ENCODE measurements around the gene P3H1. TPM values are rescaled to one million over a fixed set of nuclear protein-coding genes. Genes with fewer than 3 reads are reported as not detected.
A peak's percentile ranks its signal among the peaks of the same experiment; 100 is the strongest.

Gene P3H1
- total RNA-seq, 1 experiment from 2014 or later, result 182 TPM

DNA sequence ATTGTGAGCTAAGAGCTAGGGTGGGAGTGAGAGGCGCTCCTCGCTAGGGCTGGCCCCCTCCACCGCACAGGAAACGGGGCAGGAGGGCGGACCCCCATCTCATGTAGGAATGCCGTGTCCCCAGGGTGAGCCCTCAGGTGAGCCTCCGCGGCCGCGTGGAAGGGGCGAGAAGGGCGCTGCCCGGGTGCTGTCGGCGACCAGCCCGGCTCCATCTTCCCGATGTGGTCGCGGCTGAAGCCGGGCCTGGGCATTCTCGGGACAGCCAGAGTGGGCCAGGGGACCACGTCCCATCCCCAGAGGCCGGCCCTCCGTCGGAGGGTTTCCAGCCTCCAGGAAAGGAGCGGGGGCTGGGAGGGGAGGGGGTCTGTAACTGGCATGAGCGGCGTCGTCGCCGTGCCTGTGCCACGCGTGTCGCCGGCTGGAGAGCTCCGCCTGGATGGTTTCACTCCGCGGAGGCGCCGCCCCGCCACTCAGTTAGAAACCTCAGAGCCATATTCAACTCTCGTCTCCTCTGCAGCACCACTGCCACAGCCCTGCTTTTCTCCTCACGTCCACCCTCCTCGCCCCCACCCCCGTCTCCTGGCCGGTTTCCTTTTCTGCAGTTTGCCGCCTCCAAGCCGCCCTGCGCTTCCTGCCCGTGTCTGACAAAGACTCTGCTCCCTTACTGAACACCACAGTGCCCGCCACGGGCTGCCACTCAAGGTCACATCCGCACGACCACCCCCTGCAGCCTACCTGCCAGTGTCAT is 18.3 kb upstream of the P3H1 start, which contains the start of gene TMEM269:
TSS of gene TMEM269 (plus strand) at position 46 of the 748 bp plus-strand sequence. CDS start 4,903 bp downstream, outside the sequence.
- peaks cover 4% of the 10 kb centered on the region; the same call in 1 of the 2 replicates for H3K4me1 ChIP-seq (replicated peaks)
- no peak for DNase-seq (ENCODE audit: low read depth in 1 of 2, low spot score in 2 of 2)
- no peak within 1 kb of the TSS for H3K27ac ChIP-seq
- no peak within 1 kb of the TSS for H3K4me3 ChIP-seq
- no peaks in the 10 kb centered on the region for H3K9me3 ChIP-seq (replicated peaks)
- H3K27me3 ChIP-seq (replicated peaks), result no peaks in the 10 kb centered on the region
- peaks cover 24% of the 10 kb centered on the region for H3K36me3 ChIP-seq

DNA sequence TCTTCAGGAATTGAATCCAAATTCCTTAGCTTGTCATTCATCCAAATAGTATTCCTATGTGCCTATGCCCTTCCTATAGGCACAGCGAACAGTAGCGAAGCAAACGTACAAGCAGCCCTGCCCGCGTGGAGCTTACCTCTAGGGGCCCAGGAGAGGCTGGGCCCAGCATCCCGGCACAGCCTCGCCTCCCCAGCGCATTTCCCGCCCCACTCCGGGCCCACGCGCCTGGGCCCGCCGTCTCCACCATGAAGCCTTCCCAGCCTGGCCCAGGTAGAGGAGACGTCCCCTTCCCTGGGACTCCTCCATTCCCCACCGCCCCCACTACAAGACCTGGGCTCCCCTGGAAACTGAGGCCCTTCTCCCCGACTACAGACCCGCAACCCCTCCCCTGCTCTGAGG is 17.7 kb upstream of the P3H1 start:
- Histone ChIP-seq H3K27me3 (replicated peaks) (no peaks in the 10 kb centered on the region), H3K4me3 (no peak overlapping the region), H3K9me3 (replicated peaks) (no peaks in the 10 kb centered on the region), H3K4me1 (replicated peaks) (peaks cover 4% of the 10 kb centered on the region; the same call in 1 of the 2 replicates), H3K27ac (no peak overlapping the region), H3K36me3 (peaks cover 26% of the 10 kb centered on the region)
- no peak for DNase-seq (ENCODE audit: low read depth in 1 of 2, low spot score in 2 of 2)

DNA sequence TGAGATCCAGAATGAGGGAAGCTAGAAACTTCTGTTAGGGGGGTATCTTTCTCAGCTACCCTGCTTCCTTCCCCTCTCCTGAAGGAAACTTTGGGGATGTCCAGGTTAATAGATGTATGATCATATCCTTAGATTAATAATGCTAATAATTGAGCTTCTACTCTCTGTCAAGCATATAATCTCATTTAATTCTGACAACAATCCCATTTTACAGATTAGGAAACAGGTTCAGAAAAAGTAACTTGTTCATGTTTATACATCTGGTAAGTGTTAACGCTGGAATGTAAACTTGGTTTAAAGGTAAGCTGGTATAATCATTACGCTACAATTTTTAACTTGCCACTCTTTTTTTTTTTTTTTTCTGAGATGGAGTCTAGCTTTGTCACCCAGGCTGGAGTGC is 16.3 kb upstream of the P3H1 start:
- peaks cover 4% of the 10 kb centered on the region; the same call in 1 of the 2 replicates for H3K4me1 ChIP-seq (replicated peaks)
- no peak overlapping the region for H3K4me3 ChIP-seq
- peaks cover 34% of the 10 kb centered on the region for H3K36me3 ChIP-seq
- DNase-seq (ENCODE audit: low read depth in 1 of 2, low spot score in 2 of 2), result no peak
- no peak overlapping the region for H3K27ac ChIP-seq
- no peaks in the 10 kb centered on the region for H3K27me3 ChIP-seq (replicated peaks)
- no peaks in the 10 kb centered on the region for H3K9me3 ChIP-seq (replicated peaks)

DNA sequence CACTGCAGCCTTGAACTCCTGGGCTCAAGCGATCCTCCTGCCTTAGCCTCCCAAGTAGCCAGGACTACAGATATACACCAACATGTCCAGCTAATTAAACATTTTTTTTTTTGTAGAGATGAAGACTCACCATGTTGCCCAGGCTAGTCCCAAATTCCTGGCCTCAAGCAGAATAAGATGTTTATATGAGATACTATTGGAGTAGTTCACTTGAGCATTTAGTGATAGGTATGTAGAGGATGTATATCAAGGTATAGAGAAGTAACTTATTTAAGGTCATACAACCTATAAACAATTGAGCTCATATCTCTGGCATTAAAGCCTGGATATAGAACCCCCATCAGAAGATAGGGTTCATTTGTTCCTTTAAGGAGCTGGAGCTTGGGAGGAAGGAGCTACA is 13.3 kb upstream of the P3H1 start:
- peaks cover 58% of the 10 kb centered on the region for H3K36me3 ChIP-seq
- H3K27ac ChIP-seq, result no peak overlapping the region
- peaks cover 3% of the 10 kb centered on the region; the same call in 1 of the 2 replicates for H3K4me1 ChIP-seq (replicated peaks)
- H3K27me3 ChIP-seq (replicated peaks), result no peaks in the 10 kb centered on the region
- DNase-seq (ENCODE audit: low read depth in 1 of 2, low spot score in 2 of 2), result no peak
- H3K4me3 ChIP-seq, result no peak overlapping the region
- H3K9me3 ChIP-seq (replicated peaks), result no peaks in the 10 kb centered on the region

DNA sequence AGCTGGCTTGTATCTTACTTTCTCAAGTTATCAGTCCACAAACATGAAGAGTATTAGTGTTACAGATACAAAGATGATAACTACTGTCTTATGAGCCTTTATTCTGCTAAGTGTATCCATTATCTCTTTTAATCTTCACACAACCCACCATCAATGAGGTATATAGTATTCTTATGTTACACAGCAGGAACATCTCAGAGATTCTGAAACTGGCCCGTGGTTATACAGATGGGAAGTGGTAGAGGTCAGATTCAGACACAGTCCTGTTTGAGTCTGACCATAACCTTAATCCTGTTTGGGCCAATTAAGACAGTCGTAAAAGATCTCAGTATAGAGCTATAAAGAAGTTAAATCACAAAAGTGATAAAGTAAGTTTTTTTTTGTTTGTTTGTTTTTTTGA is 12.9 kb upstream of the P3H1 start:
- Histone ChIP-seq H3K27ac (no peak overlapping the region), H3K36me3 (peaks cover 63% of the 10 kb centered on the region), H3K4me1 (replicated peaks) (no peaks in the 10 kb centered on the region), H3K9me3 (replicated peaks) (no peaks in the 10 kb centered on the region), H3K27me3 (replicated peaks) (no peaks in the 10 kb centered on the region), H3K4me3 (no peak overlapping the region)
- DNase-seq (ENCODE audit: low read depth in 1 of 2, low spot score in 2 of 2), result no peak

DNA sequence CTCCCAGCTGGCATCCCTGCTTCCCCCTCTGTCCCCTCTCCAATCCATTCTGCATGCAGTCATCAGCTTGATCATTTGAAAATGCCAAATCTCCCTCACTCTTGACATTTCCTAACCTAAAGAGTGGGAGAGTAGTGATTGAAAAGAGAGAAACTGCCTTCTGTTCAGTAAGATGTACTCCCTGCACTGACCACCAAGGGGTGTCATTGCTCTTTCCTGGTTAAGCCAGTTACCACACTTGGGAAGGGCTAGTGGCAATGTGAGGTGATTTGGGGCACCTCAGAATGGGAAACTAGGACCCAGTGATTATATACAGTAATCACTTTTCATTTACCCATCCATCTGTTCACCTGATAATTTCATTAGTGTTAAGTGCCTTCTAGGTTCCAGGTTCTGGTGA is 11.0 kb upstream of the P3H1 start:
- H3K27me3 ChIP-seq (replicated peaks), result no peaks in the 10 kb centered on the region
- H3K36me3 ChIP-seq, result peaks cover 71% of the 10 kb centered on the region
- DNase-seq (ENCODE audit: low read depth in 1 of 2, low spot score in 2 of 2), result peak in 1 of 2 experiments; percentile 18
- H3K4me3 ChIP-seq, result no peak overlapping the region
- H3K9me3 ChIP-seq (replicated peaks), result no peaks in the 10 kb centered on the region
- no peak overlapping the region for H3K27ac ChIP-seq
- H3K4me1 ChIP-seq (replicated peaks), result no peaks in the 10 kb centered on the region

DNA sequence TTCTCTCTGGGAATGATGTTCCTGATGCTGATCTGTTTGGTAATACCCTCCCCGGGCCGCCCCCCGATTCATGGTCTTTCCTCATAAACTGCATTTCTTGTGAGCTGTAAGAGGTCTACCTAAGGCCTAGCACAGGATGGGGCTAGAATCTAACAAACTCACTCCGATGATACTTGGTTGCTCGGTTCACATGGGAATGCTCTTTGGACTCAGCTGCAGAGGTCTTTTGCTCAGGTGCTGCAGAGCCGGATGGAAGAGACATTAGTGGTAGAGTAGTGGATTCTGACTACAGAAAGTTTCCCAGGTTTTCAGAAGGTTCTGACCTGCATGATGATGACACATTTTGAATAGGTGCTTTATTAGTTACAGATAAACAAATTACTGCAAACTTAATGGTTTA is 9.7 kb upstream of the P3H1 start:
- DNase-seq (ENCODE audit: low read depth in 1 of 2, low spot score in 2 of 2), result no peak
- no peaks in the 10 kb centered on the region for H3K4me1 ChIP-seq (replicated peaks)
- H3K36me3 ChIP-seq, result peaks cover 70% of the 10 kb centered on the region
- no peaks in the 10 kb centered on the region for H3K27me3 ChIP-seq (replicated peaks)
- no peak overlapping the region for H3K4me3 ChIP-seq
- no peak overlapping the region for H3K27ac ChIP-seq
- no peaks in the 10 kb centered on the region for H3K9me3 ChIP-seq (replicated peaks)

DNA sequence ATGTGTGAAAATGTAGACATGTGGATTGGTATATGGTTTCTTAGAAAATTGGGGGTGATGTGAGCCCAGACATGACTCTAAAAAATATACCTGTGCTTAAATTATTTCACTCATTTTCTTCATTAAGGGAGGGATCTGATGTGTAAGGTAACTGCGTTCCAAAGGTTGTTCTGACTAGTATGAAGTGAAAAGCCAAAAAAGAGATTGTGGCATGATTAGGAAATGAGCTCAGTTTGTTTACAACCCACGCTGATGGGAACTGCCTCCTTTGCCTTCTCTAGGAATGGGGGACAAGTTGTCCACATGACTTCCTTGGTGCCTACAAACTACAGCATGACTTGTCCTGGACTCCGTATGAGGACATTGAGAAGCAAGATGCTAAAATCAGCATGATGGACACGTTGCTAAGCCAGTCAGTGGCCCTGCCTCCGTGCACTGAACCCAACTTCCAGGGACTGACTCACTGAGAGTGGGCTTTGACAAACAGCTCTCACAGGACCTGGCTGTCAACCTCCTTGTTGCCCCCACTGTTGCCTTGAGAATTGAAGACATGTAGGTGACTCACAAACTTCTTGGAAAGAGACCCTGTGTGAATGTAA is 8.2 kb upstream of the P3H1 start:
- Histone ChIP-seq H3K27me3 (replicated peaks) (no peaks in the 10 kb centered on the region), H3K9me3 (replicated peaks) (no peaks in the 10 kb centered on the region), H3K27ac (no peak overlapping the region), H3K4me1 (replicated peaks) (no peaks in the 10 kb centered on the region), H3K4me3 (no peak overlapping the region), H3K36me3 (peaks cover 68% of the 10 kb centered on the region)
- no peak for DNase-seq (ENCODE audit: low read depth in 1 of 2, low spot score in 2 of 2)

DNA sequence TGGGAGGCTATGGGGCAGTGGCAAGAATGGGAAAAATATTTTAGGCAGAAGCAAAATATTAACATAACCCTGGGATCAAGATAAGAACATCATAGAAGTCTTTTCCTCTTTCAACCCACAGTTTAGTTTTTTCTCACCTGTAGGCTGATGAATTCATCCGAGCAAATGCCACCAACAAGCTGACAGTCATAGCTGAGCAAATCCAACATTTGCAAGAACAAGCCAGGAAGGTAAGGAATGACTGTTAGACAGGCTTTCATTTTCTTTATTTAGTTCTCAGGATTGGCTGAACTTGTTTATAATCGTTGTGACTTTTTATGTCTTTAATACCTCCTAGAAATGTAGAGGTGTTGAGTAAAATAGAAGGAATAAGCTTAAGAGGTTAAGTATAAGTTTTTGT is 6.6 kb upstream of the P3H1 start:
- Histone ChIP-seq H3K27me3 (replicated peaks) (no peaks in the 10 kb centered on the region), H3K9me3 (replicated peaks) (no peaks in the 10 kb centered on the region)

DNA sequence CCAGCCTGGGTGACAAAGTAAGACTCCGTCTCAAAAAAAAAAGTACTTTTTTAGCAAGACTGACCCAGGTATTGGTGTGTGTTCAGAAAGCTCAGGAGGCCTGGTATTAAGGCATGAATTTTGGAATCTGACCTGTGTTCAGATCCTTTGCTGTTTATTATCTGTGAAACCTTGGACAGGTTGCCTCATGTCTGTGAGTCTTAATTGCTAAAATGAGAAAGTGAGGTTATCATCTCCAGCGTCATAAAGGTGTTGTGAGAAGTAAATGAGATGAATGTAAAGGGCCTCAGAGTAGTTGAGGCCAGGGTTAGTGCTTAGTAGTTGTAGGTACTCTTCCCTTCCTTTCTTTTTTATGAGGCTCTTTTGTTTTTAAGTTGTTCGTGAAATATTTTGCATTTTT is 3.0 kb upstream of the P3H1 start:
- Histone ChIP-seq H3K36me3 (peaks cover 43% of the 10 kb centered on the region), H3K4me3 (no peak overlapping the region), H3K9me3 (replicated peaks) (no peaks in the 10 kb centered on the region; the same call in 1 of the 2 replicates), H3K27me3 (replicated peaks) (no peaks in the 10 kb centered on the region), H3K4me1 (replicated peaks) (peaks cover 10% of the 10 kb centered on the region), H3K27ac (no peak overlapping the region)
- no peak for DNase-seq (ENCODE audit: low read depth in 1 of 2, low spot score in 2 of 2)

More for the DNA sequence above, 6.6 kb upstream of the P3H1 start:
- Histone ChIP-seq H3K4me3 (no peak overlapping the region), H3K36me3 (peaks cover 64% of the 10 kb centered on the region), H3K4me1 (replicated peaks) (no peaks in the 10 kb centered on the region), H3K27ac (no peak overlapping the region)
- no peak for DNase-seq (ENCODE audit: low read depth in 1 of 2, low spot score in 2 of 2)

DNA sequence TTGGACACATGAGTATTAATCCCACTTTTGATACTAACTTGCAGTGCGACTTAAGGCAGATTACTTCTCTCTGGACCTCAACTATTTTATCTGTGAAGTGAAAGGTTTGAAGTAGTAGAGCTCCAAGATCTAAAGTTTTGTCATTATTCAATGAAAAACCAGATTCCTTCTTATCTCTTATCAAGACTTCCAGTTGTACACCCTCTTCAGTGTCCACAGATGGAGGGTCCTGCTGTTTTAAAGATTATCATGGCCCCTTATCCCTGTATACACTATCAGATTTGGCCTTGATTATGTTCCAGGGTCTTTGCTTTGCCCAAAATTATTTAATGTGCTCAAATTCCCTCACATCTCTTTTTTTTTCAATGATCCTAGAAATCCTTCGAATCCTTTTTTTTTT is 1.3 kb upstream of the P3H1 start:
- H3K27me3 ChIP-seq (replicated peaks), result no peaks in the 10 kb centered on the region
- H3K9me3 ChIP-seq (replicated peaks), result no peaks in the 10 kb centered on the region; the same call in 1 of the 2 replicates
- peaks cover 28% of the 10 kb centered on the region for H3K36me3 ChIP-seq
- DNase-seq (ENCODE audit: low read depth in 1 of 2, low spot score in 2 of 2), result no peak
- H3K27ac ChIP-seq, result no peak overlapping the region
- H3K4me1 ChIP-seq (replicated peaks), result peaks cover 15% of the 10 kb centered on the region
- H3K4me3 ChIP-seq, result peak overlapping the region; percentile 91

DNA sequence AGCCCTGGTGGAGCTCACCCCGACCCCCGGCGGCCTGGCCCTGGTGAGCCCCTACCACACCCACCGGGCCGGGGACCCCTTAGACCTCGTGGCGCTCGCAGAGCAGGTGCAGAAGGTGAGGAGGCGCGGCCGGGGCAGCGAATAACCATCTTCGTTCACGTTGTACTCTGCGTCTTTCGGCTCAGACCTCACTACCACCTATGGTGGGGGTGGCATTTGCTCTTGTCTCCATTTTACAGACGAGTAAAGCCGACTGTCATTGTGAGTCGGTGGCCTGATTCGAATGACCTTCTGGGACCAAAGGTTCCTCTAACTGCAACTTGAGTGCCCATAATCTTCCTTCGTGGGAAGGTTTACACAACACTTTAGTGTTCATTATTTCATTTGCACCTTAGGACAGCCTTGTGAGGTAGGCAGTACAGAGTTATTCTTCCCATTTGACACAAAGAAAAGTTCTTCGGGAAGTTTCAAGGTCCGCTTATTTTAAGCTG is 727 bp upstream of the P3H1 start:
- Histone ChIP-seq H3K27me3 (replicated peaks) (no peaks in the 10 kb centered on the region), H3K4me3 (peak overlapping the region; percentile 91), H3K36me3 (peaks cover 28% of the 10 kb centered on the region), H3K9me3 (replicated peaks) (no peaks in the 10 kb centered on the region; the same call in 1 of the 2 replicates), H3K4me1 (replicated peaks) (peaks cover 15% of the 10 kb centered on the region), H3K27ac (peak overlapping the region; percentile 46)
- no peak for DNase-seq (ENCODE audit: low read depth in 1 of 2, low spot score in 2 of 2)

DNA sequence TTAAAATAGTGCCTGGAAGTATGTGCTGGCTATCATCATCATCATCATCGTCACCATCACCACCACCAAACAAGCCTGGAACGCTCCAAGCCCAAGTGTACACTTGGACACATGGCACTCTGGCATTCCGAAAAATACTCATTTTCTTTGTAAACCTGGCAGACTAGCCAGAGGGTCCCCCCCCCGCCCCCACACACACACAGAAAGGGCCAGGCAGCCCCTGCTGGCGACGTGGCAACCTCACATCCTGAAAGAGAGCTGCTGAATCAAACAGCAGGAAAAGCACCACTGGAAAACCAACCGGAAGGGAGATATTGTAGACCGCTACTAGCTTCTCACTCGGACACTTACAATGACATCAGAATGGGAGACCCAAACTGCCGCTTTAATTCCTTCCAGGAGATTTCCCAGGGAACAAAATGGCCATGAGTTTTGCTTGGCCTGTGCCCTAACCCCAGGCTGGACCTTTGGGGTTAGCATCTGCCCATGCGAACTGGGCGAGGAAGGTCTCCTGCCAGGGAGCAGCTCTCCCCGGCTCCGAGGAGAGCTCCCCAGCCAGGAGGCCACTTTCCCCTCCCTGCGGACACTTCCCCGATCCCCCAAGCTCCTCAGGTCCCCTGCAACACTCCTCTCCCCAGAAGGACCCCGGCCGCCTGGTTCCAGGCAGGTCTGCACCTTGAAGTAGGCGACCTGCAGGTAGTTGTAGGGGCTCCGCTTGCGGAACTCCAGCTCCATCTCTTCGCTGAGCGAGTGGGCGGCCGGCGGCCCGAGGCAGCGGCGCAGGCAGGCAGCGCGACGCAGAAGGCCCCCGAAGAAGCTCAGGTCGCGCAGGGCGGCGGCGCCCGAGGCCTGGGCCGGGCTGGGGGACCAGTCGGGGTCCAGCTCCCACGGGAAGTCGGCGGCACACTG is 742 bp downstream of the P3H1 start:
- H3K27me3 ChIP-seq (replicated peaks), result no peaks in the 10 kb centered on the region
- peaks cover 15% of the 10 kb centered on the region for H3K4me1 ChIP-seq (replicated peaks)
- peak; percentile 75 to 76 for DNase-seq (ENCODE audit: low read depth in 1 of 2, low spot score in 2 of 2)
- H3K9me3 ChIP-seq (replicated peaks), result no peaks in the 10 kb centered on the region; the same call in 1 of the 2 replicates
- H3K27ac ChIP-seq, result peak overlapping the region; percentile 59
- H3K4me3 ChIP-seq, result peak overlapping the region; percentile 91
- H3K36me3 ChIP-seq, result peaks cover 34% of the 10 kb centered on the region

All from SJSA1 (cell line).